Left lung (tissue), 10 donors: ENCODE measurements around the gene ATP13A1. TPM values are rescaled to one million over a fixed set of nuclear protein-coding genes. Genes with fewer than 3 reads are reported as not detected.
A peak's percentile ranks its signal among the peaks of the same experiment; 100 is the strongest.

Experiments used
- ATAC-seq: fragments of 200-7000 bp; cut with Tn5 transposase; one replicate; pipeline ENCODE4 v1.9.1; 2020; ENCODE audit warnings: moderate library complexity
- DNase-seq, 4 donors: peaks; one replicate each; pipeline ENCODE4 v3.0.0-alpha.2; 2013 to 2020
- H3K27ac ChIP-seq, 2 donors: fragments of 200-600 bp; sonication (generic) in 1 of 2; one replicate each; pipeline versions ENCODE4 v1.5.0 to v1.8.0; 2020 to 2021
- H3K27me3 ChIP-seq, 2 donors: fragments of 200-600 bp; sonication (generic) in 1 of 2; one replicate each; pipeline versions ENCODE4 v1.5.0 to v1.8.0; 2020 to 2021
- H3K36me3 ChIP-seq, 2 donors: fragments of 200-600 bp; sonication (generic) in 1 of 2; one replicate each; pipeline versions ENCODE4 v1.5.0 to v1.8.0; 2020 to 2021
- H3K4me1 ChIP-seq, 2 donors: fragments of 200-600 bp; one replicate each; pipeline ENCODE4 v1.8.0; 2021
- H3K4me3 ChIP-seq, 2 donors: fragments of 200-600 bp; sonication (generic) in 1 of 2; one replicate each; pipeline versions ENCODE4 v1.5.0 to v1.8.0; 2020 to 2021; ENCODE audit warnings: mild to moderate bottlenecking in 1 of 2
- H3K9me3 ChIP-seq, 2 donors: fragments of 200-600 bp; sonication (generic) in 1 of 2; one replicate each; pipeline versions ENCODE4 v1.5.0 to v1.8.0; 2020 to 2021
- intact Hi-C, 2 donors: fragments of 100-400 bp; cut with DNase I; formaldehyde crosslinking; loops; one replicate each; pipeline versions ENCODE4 v1.11.2 to v1.14.2; 2022
- polyA plus RNA-seq, 6 donors: library from polyadenylated mRNA; unstranded; fragments of 120-200 nt; gene quantifications; one replicate each; pipeline ENCODE4 v1.2.1, GENCODE V29; 2013; ENCODE audit not compliant: insufficient read length in 6 of 6
- total RNA-seq, 2 donors: library from RNA; stranded (reverse); fragmentation: NEBNext Ultra II Directional; extraction: Animal tissue kit (Norgen Biotek cat#: 25700); gene quantifications; one replicate each; pipeline ENCODE4 v1.2.1, GENCODE V29; 2021
- TF ChIP-seq, protein P1 (sequence below), 2 donors: fragments of 200-600 bp; sonication (generic) in 1 of 2; IDR thresholded peaks; one replicate each; pipeline versions ENCODE4 v1.5.0 to v1.8.0; 2021; ENCODE audit warnings: antibody characterized with exemption in 2 of 2
- donor health status: DM: no; HTN: yes; CAD: no.
- donor health status: DM: no; HTN: no; CAD: no.

Gene ATP13A1
- total and polyA plus RNA-seq, 8 donors: 39.3 to 74.8 (median 45.5) TPM

DNA sequence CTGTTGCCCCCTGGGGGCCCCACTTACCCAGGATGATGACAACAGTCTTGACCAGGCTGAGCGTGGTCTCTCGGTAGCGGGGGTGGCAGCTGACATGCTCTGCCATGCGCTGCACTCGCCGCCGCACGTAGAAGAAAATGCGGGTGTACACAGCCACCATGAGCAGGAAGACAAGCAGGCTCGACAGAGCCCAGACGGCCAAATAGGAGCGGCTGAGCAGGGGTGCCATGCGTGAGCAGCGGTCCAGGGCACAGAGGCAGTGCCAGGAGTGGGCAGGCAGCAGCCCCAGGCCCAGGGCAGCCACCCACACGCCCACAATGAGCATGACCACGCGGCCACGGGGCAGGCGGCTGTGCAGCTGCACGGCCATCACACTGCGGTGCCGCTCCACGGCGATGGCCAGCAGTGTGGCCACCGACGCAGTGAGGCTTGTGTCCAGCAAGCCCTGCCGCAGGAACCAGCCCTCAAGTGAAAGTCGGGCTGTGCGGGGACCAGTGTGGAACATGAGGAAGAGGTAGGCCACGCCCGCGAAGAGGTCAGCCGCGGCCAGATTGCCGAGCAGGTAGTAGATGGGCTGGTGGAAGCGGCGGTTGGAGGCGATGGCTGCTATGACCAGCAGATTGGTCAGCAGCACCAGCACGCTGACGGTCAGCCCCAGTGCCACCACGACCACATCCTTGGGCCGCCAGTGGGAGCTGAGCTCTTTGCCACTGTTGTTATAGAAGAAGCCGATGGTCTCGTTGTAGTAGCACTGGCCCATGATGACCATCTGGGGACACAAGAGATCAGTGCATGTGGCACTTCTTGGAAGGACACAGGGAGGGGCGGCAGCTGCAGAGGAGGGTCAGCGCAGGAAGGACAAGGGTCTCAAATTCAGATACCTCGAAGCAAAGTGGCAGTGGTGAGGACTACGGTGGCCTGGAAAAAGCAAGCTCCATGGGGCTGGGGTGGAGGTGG, 36.7 kb downstream of the ATP13A1 start:
- ATAC-seq (no peak), DNase-seq (no peak)
- intact Hi-C loops: no loop called here
- Histone ChIP-seq H3K4me1 (peaks cover 7 to 21% of the 10 kb centered on the region in 2 donors), H3K9me3 (no peaks in the 10 kb centered on the region), H3K36me3 (peaks cover 0 to 45% of the 10 kb centered on the region in 2 donors), H3K4me3 (peak overlapping the region in 1 of 2 donors; percentile 50), H3K27me3 (peaks cover 0 to 11% of the 10 kb centered on the region in 2 donors), H3K27ac (no peak overlapping the region)
- TF ChIP-seq, protein P1, sequence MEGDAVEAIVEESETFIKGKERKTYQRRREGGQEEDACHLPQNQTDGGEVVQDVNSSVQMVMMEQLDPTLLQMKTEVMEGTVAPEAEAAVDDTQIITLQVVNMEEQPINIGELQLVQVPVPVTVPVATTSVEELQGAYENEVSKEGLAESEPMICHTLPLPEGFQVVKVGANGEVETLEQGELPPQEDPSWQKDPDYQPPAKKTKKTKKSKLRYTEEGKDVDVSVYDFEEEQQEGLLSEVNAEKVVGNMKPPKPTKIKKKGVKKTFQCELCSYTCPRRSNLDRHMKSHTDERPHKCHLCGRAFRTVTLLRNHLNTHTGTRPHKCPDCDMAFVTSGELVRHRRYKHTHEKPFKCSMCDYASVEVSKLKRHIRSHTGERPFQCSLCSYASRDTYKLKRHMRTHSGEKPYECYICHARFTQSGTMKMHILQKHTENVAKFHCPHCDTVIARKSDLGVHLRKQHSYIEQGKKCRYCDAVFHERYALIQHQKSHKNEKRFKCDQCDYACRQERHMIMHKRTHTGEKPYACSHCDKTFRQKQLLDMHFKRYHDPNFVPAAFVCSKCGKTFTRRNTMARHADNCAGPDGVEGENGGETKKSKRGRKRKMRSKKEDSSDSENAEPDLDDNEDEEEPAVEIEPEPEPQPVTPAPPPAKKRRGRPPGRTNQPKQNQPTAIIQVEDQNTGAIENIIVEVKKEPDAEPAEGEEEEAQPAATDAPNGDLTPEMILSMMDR (IDR thresholded peaks at IDR 0.05): no peak

DNA sequence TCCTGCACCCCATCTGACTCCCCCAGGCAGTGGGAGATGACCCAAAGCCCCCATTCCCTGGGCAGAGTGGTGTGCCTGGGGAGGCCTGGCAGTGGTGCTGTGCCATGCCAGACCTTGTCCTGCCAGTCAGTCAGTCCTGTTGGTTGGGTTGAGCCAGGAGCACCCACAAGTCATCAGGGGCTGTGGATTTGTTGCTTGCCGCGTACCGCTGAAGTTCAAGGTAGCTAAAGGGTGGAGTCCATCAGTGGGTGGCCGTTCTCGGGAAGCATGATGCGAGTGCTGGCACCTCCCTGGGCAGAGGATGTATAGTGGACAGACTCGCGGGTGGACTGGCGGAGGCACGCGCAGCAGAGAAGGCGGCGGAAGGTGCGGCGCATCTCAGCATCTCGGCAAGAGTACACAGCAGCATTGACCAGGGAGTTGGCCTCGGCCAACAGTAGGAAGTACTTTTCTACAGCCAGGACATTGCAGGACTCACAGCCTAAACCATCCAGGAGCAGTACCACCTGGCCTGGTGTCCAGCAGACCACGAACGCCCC, 39.4 kb downstream of the ATP13A1 start:
- TF ChIP-seq, protein P1 (IDR thresholded peaks at IDR 0.05): no peak
- H3K4me3 ChIP-seq: no peak overlapping the region
- intact Hi-C loops: no loop called here
- H3K27ac ChIP-seq: no peak overlapping the region
- H3K4me1 ChIP-seq: peaks cover 7 to 22% of the 10 kb centered on the region in 2 donors
- ATAC-seq: no peak
- peaks cover 0 to 21% of the 10 kb centered on the region in 2 donors for H3K36me3 ChIP-seq
- DNase-seq: peak in 1 of 4 donors; percentile 59
- H3K9me3 ChIP-seq: no peaks in the 10 kb centered on the region
- peaks cover 0 to 11% of the 10 kb centered on the region in 2 donors for H3K27me3 ChIP-seq

DNA sequence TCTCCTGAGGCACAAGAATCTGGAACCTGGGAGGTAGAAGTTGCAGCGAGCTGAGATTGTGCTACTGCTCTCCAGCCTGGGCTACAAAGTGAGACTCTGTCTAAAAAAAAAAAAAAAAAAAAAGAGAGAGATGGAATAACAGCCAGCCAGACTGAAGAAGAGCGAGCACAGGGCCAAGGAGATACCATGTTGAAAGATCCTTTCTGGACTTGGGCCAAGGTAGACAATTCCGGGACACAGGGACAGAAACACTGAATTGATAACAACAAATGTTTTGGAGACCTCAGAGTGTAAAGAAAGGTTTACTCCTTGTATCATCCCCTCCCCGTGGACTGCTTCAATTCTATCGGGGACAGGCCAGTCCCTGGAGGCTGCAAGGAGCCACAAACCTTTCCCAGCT, 40.1 kb downstream of the ATP13A1 start:
- no peak overlapping the region for H3K4me3 ChIP-seq
- H3K9me3 ChIP-seq: no peaks in the 10 kb centered on the region
- H3K27me3 ChIP-seq: peaks cover 0 to 9% of the 10 kb centered on the region in 2 donors
- DNase-seq: no peak
- peaks cover 0 to 21% of the 10 kb centered on the region in 2 donors for H3K36me3 ChIP-seq
- no peak overlapping the region for H3K27ac ChIP-seq
- ATAC-seq: no peak
- TF ChIP-seq, protein P1 (IDR thresholded peaks at IDR 0.05): no peak
- H3K4me1 ChIP-seq: peaks cover under 1 to 23% of the 10 kb centered on the region in 2 donors
- intact Hi-C loops: no loop called here

DNA sequence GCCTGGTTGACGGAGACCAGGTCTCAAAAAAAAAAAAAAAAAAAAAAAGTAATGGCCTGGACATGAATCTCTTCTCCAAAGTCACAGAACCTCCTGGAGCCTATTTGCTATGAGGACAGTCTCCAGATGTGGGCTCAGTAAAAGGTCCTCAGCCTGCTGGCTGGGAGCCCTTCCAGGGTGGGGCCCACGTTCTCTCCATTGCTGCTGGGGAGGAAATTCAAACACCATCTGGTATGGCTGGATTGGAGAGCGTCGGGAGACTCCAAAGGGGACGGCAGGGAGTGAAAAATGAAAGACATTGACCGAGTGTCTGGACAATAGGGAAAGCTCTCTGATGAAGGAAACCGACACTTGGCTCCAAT, 43.6 kb downstream of the ATP13A1 start:
- intact Hi-C loops: no loop called here

More for the DNA sequence above, 43.6 kb downstream of the ATP13A1 start:
- TF ChIP-seq, protein P1 (IDR thresholded peaks at IDR 0.05): no peak
- ATAC-seq (no peak), DNase-seq (peak in 1 of 4 donors; percentile 5)
- H3K27me3 ChIP-seq: peaks cover 0 to 12% of the 10 kb centered on the region in 2 donors
- no peak overlapping the region for H3K27ac ChIP-seq
- H3K4me1 ChIP-seq: peaks cover 0 to 13% of the 10 kb centered on the region in 2 donors
- H3K36me3 ChIP-seq: peaks cover 0 to 15% of the 10 kb centered on the region in 2 donors
- H3K4me3 ChIP-seq: no peak overlapping the region
- no peaks in the 10 kb centered on the region for H3K9me3 ChIP-seq
